Stimulated activated CD8-positive, alpha-beta memory T cell treated with anti-CD3 and anti-CD28 coated beads, Interleukin-15, amount 100 ng/mL, for 4 hours (primary cell): ENCODE data around the gene SLC25A33.
A peak's percentile ranks its signal among the peaks of the same experiment; 100 is the strongest.
"Not testable (repeated sequence)": the region's sequence is repeated elsewhere in the genome, so short reads cannot be mapped to it uniquely, and the experiment has no call there.

Source experiments
- DNase-seq, 2 donors: peaks; one replicate each; pipeline ENCODE4 v3.0.0-alpha.2; 2020; ENCODE audit warnings: low read depth in 2 of 2

Gene SLC25A33, protein sequence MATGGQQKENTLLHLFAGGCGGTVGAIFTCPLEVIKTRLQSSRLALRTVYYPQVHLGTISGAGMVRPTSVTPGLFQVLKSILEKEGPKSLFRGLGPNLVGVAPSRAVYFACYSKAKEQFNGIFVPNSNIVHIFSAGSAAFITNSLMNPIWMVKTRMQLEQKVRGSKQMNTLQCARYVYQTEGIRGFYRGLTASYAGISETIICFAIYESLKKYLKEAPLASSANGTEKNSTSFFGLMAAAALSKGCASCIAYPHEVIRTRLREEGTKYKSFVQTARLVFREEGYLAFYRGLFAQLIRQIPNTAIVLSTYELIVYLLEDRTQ

DNA sequence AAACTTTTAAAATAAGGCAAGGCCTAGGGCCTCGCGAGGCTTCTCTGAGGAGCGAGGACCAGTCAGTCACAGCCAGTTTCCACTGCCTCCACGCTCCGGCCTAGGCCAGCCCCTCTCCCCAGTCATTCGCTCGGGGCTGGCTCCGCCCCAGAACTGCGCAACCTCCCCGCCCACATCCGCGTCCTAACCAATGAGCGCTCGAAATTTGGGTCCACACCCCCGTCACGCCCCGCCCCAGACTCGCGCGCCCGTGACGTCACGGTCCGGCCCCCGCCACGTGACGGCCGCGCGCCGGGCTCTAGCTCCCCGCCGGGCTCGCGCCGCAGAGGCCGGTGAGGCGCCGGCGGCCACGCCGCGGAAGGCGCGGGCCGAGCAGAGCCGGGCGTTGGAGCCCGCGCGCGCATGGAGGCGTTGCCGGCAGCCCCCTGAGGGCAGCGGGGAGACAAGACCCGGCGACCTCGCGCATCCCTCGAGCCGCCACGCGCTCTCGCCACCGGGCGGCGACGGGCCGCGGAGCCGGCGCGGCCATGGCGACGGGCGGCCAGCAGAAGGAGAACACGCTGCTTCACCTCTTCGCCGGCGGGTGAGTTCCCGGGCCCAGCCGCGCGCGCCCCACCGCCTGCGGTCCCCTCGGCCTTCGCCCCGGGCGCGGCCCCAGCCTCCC, at the start of gene SLC25A33:
TSS of gene SLC25A33 (plus strand) at position 301 of the 664 bp plus-strand sequence. CDS start at position 528, 227 bp downstream.
- peak; percentile 93 to 95 for DNase-seq

DNA sequence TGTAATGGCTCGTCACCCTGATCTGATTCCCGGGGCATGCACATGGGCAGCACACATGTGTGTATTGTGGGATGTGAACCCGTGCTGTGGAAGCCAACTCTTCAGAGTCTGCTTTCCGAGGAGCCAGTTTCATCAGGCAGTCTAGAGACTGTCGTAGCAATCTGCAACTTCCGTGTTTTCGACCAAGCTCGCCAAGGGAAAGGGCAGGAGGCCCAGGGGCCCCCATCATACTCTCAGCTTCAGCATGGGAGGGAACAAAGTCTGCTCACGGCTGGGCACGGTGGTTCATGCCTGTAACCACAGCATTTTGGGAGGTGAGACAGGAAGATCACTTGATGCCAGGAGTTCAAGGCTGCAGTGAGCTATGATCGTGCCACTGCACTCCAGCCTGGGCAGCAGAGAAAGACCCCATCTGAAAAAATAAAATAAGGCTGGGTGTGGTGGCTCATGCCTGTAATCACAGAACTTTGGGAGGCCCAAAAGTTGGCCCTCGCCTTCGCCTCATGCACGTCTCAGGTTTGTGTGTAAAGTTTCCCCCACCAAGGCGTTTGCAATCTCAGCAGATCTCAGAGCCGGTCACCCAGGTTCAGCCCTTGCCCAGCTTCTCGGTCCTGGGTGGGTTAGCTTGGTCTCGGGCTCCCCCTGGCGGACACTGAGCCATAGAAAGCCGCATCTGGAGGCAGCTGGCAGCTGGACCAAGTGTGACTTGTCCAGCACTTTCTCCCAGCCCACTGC, 48.5 kb upstream of the SLC25A33 start:
- DNase-seq, result peak; percentile 52 to 62

DNA sequence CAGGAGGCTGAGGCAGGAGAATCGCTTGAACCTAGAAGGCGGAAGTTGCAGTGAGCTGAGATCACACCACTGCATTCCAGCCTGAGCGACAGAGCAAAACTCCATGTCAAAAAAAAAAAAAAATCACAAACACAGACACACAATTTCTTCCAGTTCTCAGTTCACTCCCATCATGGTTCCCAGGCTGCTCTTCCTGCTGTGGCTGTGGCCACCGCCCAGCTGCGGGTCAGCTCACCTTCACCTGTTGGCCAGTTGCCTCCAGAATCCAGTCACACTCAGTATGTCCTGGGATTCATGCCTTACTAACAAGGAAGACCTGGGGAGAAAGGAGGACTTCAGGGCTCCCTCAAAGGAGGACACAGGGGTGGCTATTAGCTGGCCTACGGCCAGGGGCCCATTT, 45.9 kb upstream of the SLC25A33 start:
- no peak for DNase-seq

DNA sequence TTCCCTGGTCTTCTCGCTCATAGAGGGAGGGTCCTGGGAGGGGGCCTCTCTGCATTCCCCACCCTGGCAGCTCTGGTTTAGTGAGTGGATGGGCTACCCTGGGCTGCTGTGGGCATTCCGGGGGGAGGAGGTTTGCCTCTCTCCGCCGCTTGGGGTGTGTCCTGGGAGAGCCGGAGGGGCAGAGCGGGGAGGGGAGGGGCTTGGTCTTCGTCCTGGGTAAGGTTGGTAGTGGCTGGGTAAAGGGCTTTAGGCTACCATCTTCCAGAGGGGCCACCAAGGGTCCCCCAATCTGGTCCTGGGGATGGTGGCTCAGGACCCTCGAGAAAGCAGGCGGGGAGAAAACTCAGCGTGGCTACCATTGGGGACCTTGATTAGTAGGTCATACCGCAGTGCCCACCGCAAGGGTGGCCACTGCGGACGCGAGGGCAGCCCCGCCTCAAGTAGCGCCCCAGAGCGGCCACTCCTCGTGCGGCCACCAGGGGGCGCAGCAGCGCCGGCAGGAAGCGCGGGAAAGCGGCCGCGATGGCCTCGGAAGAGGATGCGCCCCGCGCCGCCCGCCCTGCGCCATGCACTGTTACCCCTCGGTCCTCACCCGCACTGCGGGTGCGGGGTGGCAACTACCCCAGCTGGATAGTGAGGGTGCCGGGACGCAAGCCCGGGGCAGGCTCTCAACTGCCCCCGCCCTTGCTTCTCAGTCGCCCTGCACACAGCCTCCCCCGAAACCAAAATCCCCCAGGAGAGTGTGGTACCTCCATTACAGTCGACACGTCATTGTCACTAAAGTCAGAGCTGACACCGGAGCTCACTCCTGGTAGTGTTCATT, 44.1 kb upstream of the SLC25A33 start:
- DNase-seq, result peak; percentile 5 to 22

DNA sequence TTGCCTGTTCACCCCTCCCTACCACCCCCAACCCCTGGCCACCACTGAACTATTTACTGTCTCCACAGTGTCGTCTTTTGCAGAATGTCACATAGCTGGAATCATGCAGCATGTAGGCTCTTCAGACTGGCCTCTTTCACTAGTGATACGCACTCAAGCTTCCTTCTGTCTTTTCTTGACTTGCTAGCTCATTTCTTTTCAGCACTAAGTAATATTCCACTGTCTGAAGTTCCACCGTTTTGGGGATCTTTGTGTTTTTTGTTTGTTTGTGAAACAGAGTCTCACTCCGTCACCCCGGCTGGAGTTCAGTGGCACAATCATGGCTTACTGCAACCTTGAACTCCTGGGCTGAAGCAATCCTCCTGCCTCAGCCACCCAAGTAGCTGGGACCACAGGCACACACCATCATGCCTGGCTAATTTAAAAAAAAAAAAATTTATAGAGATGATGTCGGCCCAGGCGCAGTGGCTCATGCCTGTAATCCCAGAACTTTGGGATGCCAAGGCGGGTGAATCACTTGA, 43.4 kb upstream of the SLC25A33 start:
- DNase-seq, result no peak

DNA sequence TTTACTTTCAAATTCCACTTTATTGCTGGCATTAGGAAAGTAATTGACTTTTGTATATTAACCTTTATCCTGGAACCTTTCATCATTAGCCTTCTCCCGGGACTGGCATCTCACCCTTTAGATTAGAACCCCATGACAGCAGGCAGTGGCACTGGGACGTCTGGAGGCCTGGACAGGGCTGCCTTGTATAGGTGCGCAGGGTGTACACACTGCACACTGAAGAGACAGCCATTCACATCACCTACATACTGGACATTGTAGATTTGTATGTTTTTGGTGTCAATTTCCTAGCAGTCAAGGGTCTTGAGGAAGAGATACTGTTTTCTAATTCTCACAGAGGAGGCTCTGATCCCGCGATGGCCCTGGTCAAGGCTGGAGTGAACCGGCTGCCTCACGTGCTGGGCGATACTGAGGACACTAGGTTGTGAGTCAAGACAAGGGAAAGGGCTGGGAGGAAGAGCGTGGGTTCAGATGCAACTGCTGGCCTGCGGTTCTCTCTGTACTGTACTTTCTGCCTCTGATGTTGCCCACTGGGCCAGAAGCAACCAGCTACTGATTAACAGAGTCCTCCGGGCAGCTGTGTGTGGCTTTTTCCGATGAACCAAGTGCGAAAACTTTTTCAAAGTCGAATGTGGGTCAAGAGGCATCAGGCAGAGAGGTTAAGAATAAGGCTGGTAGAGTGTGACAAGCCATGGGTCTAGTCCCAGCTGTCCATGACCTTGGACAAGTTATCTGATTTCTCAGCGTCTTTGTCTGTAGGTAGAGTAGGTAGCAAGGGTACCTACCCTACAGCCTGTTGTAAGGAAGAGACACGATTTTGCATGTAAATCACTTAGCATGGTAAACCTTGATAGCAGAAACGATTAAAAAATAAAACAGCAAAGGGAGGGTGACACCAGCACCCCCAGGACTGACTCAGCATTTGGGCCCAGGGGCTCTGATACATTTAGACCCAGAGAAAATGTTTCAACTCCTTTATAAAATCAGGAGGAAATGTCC, 38.2 kb upstream of the SLC25A33 start:
- DNase-seq, result no peak

DNA sequence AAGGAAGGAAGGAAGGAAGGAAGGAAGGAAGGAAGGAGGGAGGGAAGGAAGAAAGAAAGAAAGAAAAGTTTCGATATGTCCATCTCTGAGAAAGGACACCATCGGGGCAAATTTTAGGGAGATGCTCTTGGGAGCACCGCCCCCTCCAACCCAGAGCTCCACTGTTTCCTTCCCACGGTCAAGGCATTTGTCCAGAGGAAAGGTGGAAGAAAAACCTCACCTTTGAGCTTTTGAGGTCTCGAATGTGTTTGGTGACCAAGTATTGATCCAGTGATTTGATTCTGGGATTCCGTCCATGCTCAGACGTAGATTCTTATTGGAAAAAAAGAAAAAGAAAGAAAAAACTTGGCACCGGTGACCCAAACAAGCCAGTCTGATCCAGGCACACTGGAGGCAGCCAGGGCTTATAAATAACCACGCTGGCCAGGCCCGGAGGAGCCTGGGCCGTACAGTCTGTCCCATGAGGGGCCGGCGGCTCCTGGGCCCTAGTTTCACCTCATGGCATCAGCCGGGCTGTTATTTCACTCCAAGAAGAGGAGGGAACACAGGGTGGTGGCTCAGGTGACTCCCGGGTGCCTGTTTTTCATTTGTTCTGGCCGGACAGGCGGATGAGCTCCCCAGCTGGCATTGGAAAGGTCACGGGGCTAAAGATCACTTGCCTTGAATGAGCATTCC, 36.1 kb upstream of the SLC25A33 start:
- DNase-seq, result no peak

DNA sequence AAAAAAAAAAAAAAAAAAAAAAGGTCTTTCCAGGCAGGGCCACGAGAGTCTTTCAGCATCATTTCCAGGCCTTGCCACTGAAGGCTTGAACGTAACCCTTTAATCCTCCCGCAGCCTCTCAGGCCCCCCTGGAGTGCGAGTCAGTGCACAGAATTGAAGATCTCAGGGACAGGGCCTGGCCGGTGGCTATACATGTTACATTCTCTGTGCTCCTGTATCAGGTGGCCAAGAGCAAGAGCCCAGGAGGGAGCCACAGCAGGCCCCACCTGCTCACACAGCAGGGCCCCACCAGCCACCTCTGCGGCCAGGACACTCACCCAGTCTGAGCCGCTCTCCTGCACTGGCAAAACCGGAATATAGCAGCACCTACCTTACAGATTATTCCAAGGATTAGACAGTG, 34.1 kb upstream of the SLC25A33 start:
- no peak for DNase-seq

DNA sequence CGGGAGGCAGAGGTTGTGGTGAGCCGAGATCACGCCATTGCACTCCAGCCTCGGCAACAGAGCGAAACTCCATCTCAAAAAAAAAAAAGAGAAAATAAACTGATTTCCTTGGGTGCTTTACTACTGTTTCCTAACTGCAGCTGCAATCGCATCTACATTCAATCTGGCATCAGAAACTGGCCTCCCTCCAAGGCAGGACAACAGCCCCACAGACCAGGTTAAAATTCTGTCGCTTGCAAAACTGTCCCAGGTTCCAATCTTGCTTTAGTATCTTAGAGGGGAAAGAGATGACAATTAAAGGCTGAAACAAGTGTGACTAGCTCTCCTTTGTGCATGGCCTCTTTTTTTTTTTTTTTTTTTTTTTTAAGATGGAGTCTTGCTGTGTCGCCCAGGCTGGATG, 32.4 kb upstream of the SLC25A33 start:
- DNase-seq, result no peak

DNA sequence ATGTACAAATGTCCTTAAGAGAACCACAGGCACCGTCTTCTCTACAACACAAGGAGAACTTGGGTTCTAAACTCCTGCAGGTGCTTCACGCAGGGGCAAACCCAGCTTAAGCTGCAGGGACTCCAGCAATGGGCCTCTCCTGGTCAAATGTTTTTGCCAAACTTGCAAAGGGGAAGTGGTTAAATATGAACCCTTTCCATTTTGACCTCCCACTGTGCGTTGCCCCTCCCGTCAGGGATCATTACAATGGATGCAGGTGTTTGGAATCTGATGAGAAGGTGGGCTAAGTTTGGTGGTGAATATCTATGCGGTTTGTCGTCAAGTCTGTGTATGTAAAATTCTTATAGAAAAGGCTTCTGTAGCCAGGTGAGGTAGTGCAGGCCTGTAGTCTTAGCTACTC, 29.1 kb upstream of the SLC25A33 start:
- no peak for DNase-seq

DNA sequence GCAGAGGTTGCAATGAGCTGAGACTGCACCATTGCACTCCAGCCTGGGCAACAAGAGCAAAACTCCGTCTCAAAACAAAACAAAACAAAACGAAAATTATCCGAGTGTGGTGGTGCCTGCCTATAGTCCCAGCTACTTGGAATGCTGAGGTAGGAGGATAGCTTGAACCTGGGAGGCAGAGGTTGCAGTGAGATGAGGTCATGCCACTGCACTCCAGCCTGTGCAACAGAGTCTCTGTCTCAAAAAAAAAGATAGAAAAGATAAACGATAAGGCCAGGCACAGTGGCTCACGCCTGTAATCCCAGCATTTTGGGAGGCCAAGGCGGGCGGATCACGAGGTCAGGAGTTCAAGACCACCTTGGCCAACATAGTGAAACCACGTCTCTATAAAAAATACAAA, 23.7 kb upstream of the SLC25A33 start:
- DNase-seq, result not testable (repeated sequence)

DNA sequence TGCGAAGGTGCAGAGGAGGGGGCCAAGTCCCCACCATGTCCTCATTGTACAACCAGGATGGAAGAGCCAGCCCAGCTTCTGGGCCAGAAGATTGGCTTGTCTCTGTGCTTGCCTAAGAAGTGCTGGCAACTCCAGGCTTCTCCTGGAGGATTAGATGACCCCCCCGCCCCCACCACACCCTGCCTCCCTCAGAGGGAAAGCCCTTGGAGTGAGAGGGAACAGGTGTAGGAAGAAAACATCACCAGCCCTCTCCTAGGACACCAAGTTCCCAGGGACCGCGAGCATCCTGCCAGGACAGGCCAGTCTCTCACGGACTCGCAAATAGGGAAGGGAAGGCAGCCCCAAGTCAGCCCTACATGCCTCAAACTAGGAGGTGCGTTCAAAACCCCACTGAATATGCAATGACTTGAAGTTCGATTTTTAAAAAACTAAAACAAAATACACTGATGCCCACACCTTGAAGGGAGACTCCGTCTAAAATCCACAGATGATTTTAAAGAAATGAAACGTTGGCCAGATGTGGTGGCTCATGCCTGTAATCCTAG, 20.7 kb upstream of the SLC25A33 start:
- DNase-seq, result no peak

DNA sequence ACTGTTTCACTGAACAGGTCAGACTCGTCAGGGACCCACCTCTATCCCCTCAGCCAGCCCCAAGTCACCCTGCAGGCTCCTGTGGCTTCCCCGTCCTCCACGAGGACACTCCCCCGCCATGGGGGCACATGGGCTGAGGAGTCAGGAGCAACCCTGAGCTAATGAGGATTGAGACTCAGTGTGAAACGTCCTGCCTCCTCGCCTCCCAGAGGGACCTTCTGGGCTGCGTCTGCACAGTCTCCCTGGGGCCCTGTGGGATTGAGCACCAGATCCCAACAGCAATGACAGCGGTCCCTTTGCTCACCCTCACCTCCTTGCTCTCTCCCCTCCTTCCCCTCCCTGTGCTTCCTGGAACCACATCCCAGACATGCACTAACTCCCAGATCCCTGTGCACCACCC, 18.9 kb upstream of the SLC25A33 start:
- no peak for DNase-seq

DNA sequence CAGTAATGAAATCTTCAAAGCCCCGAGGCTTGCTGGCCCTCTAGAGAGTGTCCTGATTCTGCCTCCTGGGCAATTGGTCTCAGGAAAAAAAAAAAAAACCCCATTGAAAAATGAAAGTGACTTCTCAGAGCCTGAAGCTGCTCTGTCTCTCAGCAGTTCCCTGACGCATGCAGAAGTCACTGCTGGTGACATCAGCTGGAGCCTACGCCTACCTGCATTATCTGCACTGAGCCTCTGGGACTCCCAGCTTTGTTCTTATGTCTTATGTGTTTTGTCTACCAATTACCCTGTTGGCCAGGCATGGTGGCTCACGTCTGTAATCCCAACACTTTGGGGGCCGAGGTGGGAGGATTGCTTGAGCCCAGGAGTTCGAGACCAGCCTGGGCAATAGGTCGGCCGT, 10.1 kb upstream of the SLC25A33 start:
- no peak for DNase-seq

DNA sequence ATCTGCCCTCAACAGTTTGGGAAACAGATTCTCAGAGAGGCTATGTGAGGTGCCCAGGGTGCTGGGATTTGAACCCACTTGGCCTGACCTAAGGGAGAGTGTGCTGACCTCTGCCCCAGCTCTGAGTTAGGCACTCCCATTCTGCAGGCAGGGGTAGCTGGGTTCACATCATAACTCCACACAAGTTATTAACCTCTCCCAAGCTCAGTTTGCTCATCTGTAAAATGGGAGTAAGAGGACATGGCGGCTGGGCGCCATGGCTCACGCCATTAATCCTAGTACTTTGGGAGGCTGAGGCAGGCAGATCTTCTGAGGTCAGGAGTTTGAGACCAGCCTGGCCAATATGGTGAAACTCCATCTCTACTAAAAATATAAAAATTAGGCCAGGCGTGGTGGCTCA, 8.9 kb upstream of the SLC25A33 start:
- DNase-seq, result no peak

DNA sequence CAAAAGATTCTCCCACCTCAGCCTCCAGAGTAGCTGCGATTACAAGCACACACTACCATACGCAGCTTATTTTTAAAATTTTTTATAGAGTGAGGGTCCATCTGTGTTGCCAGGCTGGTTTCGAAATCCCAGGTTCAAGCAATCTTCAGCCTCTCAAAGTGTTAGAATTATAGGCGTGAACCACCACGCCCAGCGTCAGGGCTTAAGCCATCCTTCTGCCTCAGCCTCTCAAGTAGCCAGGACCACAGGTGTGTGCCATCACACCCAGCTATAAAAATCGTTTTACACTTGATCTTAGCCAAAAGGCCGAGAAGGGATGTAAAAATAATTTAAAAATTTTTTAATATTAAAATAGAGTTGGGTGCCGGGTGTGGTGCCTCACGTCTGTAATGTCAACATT, 4.3 kb upstream of the SLC25A33 start:
- DNase-seq, result no peak

DNA sequence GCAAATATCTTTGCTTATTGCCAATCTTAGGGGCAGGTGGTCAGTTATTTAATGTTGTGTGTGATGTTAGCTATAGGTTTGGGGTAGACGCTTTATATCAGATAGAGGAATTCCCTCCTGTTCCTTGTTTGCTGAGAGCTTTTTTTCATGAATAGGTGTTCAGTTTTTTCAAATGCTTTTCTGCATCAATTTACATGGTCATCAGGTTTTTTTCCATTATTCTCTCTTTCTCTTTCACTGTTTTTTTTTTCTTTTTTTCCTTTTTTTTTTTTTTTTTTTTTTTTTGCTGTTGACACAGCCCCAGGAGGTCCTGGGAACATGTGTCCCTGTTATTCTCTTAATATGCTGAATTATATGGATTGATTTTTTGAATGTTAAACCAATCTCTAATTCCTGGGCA, 3.0 kb upstream of the SLC25A33 start:
- DNase-seq, result no peak

DNA sequence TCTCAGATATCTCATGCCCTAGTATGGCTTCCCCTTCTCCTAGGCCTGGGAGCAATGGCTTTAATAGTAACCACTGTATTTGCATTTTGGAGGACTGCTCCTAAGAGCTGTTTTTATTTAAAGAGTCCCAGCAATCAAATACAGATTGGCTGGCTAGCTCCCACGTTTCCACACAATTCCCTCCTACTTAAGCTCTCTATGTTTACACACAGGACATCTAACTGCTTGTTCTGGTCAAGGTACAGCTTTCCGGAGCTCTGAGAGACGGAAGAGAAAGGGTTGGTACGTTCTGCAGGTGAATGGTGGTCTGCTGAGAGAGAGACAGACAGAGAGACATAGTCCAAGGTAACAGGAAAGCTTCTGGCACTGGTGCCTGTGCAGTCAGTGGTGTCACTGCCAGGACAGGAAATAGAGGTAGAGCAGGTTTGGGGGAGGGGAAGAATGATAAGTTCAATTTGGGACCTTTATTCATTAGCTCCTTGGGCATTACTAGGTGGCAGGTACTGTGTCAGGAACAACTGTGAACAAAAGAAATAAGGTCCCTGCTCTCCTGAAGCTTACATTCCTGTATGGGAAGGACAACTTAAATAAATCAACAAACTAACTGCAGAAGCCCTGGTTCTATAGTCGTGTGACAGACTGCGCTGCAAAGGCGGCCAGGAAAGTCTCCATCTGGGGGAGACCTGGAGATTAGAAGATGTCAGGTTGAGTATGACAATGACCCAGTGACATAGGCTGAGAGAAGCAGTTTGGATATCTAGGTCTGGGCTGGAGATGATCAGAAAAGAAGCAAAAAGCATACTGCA, 1.2 kb upstream of the SLC25A33 start:
- no peak for DNase-seq

DNA sequence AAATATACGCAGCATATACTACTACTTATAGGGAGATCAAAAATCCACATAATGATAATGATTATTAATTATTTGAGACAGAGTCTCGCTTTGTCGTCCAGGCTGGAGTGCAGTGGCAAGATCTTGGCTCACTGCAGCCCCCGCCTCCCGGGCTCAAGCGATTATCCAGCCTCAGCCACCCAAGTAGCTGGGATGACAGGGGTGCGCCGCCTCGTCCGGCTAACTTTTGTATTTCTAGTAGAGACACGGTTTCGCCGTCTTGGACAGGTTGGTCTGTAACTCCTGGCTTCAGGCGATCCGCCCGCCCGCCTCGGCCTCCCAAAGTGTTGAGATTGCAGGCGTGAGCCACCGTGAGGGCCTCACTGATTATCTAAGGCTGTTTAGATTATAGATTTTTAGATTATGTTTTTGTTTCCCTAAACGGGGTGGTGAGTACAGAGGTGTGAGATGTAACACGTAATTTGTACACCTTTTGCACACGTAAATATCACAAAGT, 548 bp upstream of the SLC25A33 start:
- no peak for DNase-seq
